GM12801 (cell line): ENCODE results near the gene FST.

Experiments used
- TF ChIP-seq, protein P1 (sequence below): IDR thresholded peaks from one replicate; pipeline ENCODE4 v1.5.1; 2011; ENCODE audit warnings: control low read depth; ENCODE audit not compliant: insufficient read length; ENCODE audit errors: extremely low read depth

Gene FST

DNA sequence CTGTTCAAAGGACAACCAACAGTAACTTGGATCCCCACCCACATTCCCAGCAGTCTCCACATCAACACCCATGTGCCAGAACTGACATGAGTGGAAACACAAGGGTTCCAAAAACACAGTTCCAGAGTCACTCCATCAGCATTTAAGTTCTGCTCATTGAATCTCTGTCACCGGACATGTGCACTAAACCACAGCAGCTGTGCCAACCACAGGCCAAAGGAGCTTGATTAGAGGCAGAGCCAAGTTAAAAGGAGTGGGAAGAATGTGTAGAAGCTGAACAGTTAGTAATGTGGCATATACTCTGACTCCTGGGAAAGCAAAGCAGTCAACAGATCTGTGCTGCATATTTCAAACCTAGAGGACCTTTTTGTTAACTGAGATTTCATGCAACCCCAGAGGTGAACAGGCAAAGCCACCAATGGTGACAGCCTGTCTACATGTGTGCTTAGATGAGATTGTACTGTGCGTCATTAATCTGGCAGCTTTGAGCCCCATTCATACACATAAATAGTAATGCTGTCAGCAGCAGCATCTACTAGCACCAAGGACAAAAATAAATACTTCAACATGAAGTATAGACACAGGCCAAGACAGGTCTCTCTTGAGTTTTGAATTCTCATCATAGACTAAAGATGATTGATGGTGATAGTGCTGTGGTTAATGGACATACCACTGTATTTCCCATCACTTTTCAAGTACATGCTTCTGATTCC lies 16.4 kb upstream of the FST start:
- TF ChIP-seq, protein P1, sequence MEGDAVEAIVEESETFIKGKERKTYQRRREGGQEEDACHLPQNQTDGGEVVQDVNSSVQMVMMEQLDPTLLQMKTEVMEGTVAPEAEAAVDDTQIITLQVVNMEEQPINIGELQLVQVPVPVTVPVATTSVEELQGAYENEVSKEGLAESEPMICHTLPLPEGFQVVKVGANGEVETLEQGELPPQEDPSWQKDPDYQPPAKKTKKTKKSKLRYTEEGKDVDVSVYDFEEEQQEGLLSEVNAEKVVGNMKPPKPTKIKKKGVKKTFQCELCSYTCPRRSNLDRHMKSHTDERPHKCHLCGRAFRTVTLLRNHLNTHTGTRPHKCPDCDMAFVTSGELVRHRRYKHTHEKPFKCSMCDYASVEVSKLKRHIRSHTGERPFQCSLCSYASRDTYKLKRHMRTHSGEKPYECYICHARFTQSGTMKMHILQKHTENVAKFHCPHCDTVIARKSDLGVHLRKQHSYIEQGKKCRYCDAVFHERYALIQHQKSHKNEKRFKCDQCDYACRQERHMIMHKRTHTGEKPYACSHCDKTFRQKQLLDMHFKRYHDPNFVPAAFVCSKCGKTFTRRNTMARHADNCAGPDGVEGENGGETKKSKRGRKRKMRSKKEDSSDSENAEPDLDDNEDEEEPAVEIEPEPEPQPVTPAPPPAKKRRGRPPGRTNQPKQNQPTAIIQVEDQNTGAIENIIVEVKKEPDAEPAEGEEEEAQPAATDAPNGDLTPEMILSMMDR, result no peak

DNA sequence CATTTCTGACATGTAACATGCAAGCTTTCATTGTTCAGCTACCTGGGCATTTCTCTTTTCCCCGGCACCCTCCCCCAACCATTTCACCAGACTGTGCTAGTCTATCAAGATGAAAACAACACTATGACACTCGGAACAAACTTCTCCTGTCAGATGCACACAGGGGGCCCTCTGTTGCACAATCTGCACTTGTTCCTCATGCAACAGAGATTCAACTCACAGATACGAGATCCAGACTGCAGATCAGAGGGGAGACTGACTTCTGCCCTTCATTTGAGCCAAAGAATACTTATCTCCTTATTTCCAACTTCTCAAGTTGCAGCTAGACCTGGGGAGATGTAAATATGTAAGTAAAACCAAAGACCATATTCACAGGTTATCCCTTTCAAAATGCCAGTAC lies 15.7 kb upstream of the FST start:
- TF ChIP-seq, protein P1, result no peak

DNA sequence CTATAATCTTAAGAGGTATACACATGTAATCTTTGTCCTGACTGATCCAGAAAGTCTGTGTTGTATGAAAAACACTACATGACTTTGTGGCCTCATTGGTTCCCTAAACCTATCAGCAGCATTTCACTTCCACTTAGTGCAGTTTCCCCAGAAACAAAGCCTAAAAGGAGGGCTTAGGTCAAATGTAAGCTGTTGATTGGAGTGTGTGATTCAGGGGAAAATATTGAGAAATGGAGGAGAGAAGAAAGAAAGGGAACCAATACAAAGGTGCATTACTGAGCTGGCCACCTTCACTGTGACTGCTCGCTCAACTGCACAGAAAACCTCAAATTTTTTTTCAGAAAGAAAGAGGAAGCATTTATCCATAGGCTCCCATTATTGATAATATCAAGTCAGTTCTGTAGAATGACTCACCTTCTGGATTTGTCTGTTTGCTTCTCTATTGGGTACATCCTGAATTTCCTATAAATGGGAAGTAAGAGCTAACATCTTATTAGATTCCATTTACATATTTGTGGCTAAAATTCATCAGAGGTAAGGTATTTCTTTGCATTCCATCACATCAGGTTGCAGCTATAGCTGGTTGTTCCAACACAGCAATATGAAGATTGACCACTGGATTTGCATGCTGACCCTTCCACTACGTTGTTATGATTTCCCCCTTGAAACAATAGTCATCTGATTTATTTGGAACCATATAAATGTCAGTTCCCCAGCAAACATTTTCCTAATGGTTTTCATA lies 10.3 kb upstream of the FST start:
- TF ChIP-seq, protein P1, result no peak

DNA sequence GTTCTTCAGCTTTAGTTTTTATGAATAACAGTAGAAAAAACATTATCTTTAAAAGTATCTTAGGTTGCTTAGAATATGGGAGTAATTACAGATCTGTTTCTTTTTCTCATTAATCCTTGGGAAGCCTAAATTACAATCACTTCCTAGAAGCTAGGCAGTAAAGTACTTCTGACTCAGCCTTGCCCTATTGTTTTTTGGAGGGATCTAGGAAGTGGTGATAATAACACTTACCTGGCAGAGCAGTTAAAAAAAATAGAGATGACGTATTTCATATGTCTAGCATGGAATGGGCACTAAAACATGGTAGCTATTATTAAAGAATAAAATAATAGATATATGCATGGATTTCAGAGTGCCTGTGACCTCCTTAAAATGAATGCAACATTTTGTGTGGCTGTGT lies 8.2 kb upstream of the FST start:
- TF ChIP-seq, protein P1, result no peak

DNA sequence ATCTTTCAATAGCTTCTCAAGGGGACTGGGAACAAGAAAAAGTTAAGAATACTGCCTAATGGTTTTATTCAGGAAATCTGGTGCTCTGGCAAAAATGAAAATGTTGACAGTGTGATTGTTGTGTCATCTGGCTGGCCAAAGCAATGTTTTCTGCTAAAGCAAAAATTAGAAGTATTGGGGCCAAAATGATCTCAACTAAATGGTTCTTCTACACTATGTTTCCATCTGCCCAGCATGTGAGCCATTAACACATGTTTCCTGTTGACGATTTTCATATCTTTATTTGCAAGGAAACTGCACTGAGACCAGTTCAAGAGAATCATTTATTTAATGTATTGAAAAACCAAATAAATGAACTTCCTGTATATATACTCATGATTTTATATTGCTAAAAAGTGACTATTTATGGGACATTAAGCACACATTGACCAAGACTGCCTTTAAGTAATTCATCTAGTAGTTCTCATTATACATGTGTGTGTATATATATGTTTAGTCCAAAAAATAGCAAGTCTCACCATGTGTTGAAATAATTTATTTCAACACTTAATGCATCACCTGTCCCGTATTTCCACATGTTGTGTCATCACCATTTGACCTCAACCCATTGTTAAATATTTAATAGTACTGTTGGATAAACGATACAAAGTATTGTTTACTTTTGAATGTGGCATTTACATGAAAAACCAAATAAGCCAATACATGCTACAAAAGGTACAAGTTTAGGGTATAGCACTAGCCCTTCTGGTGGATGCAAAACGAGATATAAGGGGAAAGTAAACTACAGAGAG lies 7.5 kb upstream of the FST start:
- TF ChIP-seq, protein P1, result no peak

DNA sequence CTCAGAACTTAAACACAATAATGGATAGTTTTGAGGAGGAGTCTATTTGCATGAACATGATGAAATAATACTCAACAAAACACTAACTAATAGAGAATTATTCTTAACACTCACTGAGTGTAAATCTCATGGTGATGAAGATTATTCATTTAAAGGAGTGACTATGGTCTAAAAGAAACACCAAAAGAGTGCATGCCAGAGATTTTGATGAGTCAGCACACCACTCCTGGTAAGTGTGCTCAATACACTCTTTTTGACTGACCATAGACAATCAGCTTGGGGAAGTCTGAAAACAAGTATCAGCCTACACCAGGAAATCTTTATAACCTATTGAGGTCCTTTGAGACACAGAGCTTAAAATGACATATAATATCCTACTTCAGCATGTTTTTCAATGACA lies 6.8 kb upstream of the FST start:
- TF ChIP-seq, protein P1, result no peak

DNA sequence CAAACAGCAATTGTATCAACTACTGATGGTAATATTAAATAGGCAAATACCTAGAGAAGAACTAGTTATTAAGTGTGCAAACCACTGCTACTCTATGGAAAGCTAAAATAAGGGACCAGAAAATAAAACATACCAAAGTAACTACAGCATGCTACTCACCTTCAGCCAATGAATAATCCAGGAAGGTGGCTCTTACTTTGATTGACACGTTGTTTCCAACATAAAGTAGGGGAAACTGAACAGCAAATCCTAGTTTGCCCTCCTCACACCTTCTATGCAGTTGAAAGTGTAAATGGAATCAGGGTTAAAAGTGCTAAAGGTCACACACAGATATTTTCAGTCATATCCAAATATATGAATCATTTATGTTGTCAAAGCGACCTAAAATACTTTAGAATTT lies 5.1 kb upstream of the FST start:
- TF ChIP-seq, protein P1, result no peak
